Measurements from ENCODE around the gene OVCH2.
"Not testable (repeated sequence)": the region's sequence is repeated elsewhere in the genome, so short reads cannot be mapped to it uniquely, and the experiment has no call there.

OVCH2 gene

GRCh38 chr11:7671347-7672215 is 34.7 kb downstream of the OVCH2 start:
- no peak for DNase-seq (ENCODE audit: low read depth in 2 of 2)

GRCh38 chr11:7670641-7671040 is 35.6 kb downstream of the OVCH2 start:
- DNase-seq (ENCODE audit: low read depth in 2 of 2) = no peak

GRCh38 chr11:7668911-7669310 is 37.4 kb downstream of the OVCH2 start:
- no peak for DNase-seq (ENCODE audit: low read depth in 2 of 2)

GRCh38 chr11:7668464-7668863 is 37.8 kb downstream of the OVCH2 start:
- DNase-seq (ENCODE audit: low read depth in 2 of 2) = no peak

- DNase-seq (ENCODE audit: low read depth in 2 of 2) = no peak
Measured at GRCh38 chr11:7667460-7667859, 38.8 kb downstream of the OVCH2 start.

GRCh38 chr11:7666292-7666866 is 39.9 kb downstream of the OVCH2 start:
- no peak for DNase-seq (ENCODE audit: low read depth in 2 of 2)

- peak; percentile 46 to 74 for DNase-seq (ENCODE audit: low read depth in 2 of 2)
Measured at GRCh38 chr11:7665473-7666291, 40.6 kb downstream of the OVCH2 start.

- no peak for DNase-seq (ENCODE audit: low read depth in 2 of 2)
Measured at GRCh38 chr11:7664867-7665266, 41.4 kb downstream of the OVCH2 start.

- not testable (repeated sequence) for DNase-seq (ENCODE audit: low read depth in 2 of 2)
Measured at GRCh38 chr11:7663531-7663930, 42.7 kb downstream of the OVCH2 start.

GRCh38 chr11:7657306-7658025 is 48.8 kb downstream of the OVCH2 start:
- DNase-seq (ENCODE audit: low read depth in 2 of 2) = no peak

GRCh38 chr11:7656704-7657103 is 49.6 kb downstream of the OVCH2 start:
- DNase-seq (ENCODE audit: low read depth in 2 of 2) = no peak

- DNase-seq (ENCODE audit: low read depth in 2 of 2) = no peak
Measured at GRCh38 chr11:7655253-7656217, 50.7 kb downstream of the OVCH2 start.

- no peak for DNase-seq (ENCODE audit: low read depth in 2 of 2)
Measured at GRCh38 chr11:7654195-7654705, 52.0 kb downstream of the OVCH2 start.

GRCh38 chr11:7651700-7652099 is 54.6 kb downstream of the OVCH2 start:
- no peak for DNase-seq (ENCODE audit: low read depth in 2 of 2)

- DNase-seq (ENCODE audit: low read depth in 2 of 2) = no peak
Measured at GRCh38 chr11:7651140-7651551, 55.1 kb downstream of the OVCH2 start.

- no peak for DNase-seq (ENCODE audit: low read depth in 2 of 2)
Measured at GRCh38 chr11:7648264-7648663, 58.0 kb downstream of the OVCH2 start.

- DNase-seq (ENCODE audit: low read depth in 2 of 2) = no peak
Measured at GRCh38 chr11:7646866-7647265, 59.4 kb downstream of the OVCH2 start.

- DNase-seq (ENCODE audit: low read depth in 2 of 2) = no peak
Measured at GRCh38 chr11:7645206-7645605, 61.1 kb downstream of the OVCH2 start.

- no peak for DNase-seq (ENCODE audit: low read depth in 2 of 2)
Measured at GRCh38 chr11:7643314-7643713, 63.0 kb downstream of the OVCH2 start.

GRCh38 chr11:7642747-7643146 is 63.5 kb downstream of the OVCH2 start:
- DNase-seq (ENCODE audit: low read depth in 2 of 2) = no peak

All from activated CD4-positive, alpha-beta T cell treated with anti-CD3 and anti-CD28 coated beads for 24 hours (primary cell).